GM19023 (cell line): ENCODE measurements around the gene ANTKMT.

Experiments used
- ATAC-seq: cut with Tn5 transposase; IDR thresholded peaks from one replicate; pipeline ENCODE4 v1.9.1; 2021; ENCODE audit warnings: mild to moderate bottlenecking, moderate library complexity; ENCODE audit not compliant: unreplicated experiment

ANTKMT gene

DNA sequence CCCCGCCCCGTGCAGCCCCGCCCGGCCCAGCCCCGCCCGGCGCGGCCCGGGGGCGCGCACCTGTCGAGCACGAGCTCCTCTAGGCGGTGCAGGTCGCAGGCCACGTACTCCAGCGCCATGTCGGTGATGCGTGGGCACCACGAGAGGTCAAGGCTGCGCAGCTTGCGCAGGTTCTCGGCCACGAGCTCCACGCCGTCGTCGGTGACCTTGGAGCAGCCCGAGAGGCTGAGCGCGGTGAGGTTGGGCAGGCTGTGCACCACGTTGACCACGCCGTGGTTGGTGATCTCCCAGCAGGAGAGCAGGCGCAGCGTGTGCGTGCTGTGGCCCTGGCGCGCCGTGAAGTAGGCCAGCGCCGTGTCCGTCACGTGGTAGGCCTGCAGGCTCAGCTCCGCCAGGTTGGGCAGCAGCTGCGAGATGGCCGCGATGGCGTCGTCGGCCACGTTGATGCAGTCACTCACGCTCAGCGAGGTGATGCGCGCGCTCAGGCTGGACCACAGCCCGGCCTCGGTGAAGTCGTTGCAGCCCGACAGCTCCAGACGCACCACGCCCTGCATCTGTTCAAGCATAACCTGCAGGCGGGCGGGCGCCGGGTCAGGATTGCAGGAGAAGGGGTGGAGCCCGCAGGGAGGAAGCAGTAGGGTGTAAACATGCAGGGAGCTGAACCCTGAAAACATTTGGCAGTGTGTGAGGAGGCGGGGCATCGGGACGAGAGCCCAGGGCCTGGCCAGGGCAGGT lies 25.4 kb upstream of the ANTKMT start:
- no peak for ATAC-seq

DNA sequence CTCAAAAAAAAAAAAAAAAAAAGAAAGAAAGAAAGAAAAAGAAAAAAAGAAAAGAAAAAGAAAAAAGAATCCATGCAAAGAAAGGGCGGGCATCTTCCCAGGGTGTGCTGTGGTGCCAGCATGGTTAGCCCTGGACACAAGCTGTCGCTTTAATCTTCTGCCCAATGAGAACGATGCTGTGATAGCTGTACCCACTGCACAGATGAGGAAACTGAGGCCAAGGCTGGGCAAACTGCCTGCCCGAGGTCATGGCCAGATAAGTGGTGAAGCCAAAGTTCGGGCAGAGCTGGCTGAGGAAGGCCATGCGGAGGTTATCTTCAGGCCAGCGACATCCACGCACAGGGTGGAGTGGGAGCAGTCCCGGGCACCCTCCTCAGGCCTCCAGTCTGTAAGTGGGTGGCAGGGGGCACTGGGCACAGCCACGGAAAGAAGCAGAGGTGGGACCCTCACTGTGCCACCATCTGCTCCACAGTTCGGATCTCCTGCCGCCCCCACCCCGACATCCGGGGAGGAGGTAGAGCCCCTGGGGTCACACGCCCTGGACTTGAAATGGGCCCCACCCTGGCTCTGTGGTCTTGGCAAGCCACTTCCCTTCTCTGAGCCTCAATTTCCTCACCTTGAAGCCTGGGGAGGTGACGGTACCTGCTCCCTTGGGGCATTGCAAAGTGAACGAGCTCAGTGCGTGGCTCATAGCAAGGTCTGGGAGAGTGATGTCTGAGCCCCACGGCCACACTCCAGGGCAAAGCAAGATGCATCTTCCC lies 21.9 kb upstream of the ANTKMT start:
- ATAC-seq = no peak

DNA sequence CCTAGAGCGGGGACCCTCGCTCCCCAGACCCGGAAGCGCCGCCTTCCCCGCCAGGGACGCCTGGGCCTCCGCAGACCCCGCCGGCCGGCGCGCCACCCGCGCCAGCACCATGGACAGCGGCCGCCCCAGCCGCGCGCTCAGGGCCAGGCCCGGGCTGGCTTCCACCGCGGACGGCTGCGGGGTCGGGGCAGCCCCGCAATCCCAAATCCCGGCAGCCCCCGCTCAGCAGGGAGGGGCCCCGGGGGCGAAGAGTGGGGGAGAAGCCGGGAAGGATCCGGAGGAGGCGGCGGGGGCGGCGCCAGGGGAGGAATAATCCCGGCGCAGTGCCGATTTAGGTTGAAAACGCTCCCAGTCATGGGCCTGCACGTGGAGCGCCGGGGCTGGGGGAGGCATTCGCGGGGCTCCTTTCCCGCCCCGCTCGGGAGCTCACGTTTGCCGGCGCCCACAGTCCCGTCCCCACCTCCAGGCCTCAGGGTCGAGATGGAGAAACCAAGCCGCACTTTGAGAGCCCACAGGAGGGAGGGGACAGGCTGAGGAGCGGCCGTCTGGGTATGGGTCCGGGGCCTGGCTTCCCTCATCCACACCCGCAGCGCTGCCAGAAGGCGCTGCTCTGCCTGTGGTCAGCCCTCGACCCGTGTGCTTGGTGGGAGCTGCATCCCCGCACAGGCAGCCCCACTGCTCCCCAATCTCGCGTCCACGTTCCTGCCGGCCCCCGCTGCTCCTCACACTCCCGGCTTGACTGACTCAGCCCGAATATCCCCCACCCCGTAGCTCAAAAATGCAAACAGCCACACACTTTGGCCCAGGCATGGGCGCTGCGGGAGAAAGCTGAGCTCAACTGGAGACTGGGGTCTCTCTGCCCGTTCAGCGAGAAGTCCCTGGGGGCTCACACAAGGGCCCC lies 20.0 kb upstream of the ANTKMT start:
- ATAC-seq = no peak

DNA sequence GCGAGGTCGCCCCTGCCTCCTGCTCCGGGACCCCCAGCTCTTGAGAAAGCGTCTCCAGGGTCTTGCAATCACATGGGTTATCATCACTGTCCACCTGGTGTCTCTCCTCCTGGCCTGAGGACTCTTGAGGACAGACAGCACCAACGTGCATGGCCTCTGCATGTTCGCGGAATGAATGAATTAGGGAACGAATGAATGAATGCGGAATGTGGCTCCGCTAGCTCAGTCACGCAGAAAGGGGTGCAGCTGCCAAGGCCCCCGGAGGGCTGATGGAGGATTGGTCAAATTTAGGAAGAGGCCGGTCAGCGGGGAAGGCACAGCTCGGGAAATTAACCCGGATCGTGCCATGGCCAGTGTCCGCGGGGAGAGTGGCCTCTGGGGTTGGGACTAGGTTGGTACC lies 18.6 kb upstream of the ANTKMT start:
- no peak for ATAC-seq

DNA sequence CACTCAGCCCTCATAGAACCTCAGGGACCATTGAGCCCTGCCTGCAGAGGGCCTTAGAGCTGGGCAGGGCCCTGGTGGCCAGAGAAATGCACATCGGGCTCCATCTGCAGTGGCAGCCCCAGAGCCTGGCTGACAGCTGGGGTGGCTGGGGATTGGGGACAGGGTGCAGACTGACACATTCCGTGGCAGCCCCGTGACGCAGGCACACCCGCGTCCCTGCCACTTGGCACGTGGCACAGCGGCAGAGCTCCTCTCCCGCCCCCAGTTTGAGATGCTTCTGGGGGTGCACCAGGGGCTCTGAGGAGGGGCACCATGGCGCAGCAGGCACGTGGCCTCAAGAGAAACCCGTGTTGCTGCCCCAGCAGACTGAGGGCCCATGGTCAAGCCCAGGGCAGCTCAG lies 17.5 kb upstream of the ANTKMT start:
- ATAC-seq = no peak

DNA sequence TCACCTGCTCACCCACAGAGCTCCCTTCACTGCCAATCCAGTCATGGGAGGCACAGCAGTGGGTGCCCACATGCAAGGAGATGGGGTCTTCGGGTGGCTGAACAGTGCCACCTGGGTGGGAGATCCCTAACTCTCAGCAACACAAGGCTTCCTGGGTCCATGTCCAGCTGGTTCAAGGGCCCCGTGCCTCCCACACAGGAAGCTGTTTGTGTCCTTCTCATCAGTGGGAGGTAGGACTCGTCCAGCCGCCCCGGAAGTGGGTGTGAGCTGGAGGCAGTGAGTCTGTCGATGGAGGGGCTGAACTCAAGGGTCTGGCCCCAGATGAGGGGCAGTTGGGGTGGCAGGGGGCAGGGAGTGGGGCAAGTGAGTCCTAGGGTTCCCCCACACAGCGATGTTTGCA lies 16.9 kb upstream of the ANTKMT start:
- no peak for ATAC-seq

DNA sequence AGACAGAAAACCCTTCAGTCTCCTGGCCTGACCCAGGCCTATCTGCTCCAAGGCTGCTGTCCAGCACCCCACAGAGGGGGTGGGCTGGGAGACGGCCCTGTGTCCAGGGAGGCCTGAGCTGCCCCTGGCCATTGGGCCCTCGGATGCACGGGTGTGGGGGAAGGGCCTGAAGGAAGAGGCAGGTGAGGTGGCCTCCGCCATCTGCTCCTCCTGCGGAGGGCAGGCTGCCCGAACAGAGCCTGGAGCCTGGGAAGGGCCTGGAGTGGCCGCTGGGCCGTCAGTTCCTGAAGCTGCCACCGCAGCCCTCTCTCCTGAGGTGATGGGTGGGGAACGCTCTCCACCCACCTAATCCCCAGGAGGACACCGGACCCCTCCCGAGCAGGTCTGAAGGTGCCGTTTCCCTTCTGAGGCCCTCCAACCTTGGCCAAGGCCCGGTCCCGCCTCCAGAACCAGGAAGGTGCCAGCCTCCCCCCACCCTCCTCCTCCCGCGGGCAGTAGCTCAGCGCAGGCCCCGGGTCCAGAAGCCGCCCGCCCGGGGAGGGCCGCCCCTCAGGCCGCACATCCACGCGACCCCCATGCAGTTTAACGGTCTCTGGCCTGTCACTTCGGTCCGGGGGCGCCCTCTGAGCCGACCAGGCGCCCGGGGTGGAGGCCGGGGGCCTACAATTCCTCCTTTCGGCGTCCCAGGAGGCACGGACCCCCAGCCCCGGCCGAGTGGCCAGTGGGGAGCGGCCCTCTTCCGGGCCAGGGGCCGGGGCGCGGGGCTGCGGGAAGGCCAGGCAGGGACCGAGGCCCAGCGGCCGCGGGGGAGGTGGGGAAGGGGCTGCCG lies 16.2 kb upstream of the ANTKMT start:
- ATAC-seq = no peak

GRCh38 chr16:705431-706188 lies 15.3 kb upstream of the ANTKMT start, which contains the start of gene FBXL16:
TSS of gene FBXL16 (minus strand) at chr16:705801. CDS start at chr16:697405, 8,396 bp downstream.
- ATAC-seq = no peak

GRCh38 chr16:706189-707061 lies 14.5 kb upstream of the ANTKMT start:
- no peak for ATAC-seq

DNA sequence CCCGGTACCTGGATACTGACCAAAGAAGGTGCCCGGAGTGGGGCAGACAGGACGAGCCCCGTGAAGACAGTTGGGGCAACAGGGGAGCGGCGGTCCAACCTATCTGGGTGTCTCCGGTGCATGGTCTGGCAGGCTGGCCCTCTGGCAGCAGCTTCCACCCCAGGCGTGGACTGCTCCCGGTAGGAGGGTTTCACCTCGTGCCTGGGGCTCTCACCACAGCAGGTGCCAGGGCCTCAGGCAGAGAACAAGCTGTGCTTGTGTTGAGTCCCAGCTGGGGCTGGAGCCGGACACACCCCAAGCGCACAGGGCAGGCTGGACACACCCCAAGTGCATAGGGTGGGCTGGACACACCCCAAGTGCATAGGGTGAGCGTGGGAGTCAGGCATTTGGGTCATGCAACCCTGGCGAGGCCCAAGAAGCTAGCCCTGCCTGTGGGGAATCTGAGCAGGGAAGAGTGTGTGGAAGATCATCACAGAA lies 13.8 kb upstream of the ANTKMT start:
- no peak for ATAC-seq

- no peak for ATAC-seq
Measured at GRCh38 chr16:708019-708418, 12.9 kb upstream of the ANTKMT start.

- no peak for ATAC-seq
Measured at GRCh38 chr16:708959-709358, 12.0 kb upstream of the ANTKMT start.

GRCh38 chr16:709566-710499 lies 11.1 kb upstream of the ANTKMT start:
- ATAC-seq = no peak

- ATAC-seq = no peak
Measured at GRCh38 chr16:710500-711075, 10.4 kb upstream of the ANTKMT start.

DNA sequence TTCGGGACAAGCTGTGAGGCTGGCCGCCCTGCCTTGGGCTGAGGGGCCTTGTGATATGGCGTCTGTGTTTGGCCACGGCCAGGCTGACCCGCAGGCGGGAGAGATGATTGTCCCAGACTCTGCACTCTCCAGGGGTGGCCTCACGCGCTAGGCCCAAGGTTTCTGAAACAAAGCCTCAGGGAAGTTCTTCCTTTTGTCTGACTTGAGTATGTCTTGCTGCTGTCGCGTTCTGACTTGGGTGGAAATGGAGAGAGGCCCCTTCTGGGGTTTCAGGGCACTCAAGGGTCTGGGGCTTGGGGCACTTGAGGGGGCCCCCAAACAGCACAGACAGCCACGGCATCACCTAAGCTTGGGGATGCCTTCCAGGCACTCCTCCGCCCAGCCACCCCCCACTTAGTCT lies 9.9 kb upstream of the ANTKMT start:
- no peak for ATAC-seq

- ATAC-seq = no peak
Measured at GRCh38 chr16:711548-712320, 9.2 kb upstream of the ANTKMT start.
